ENCODE measurements around the gene KRTAP10-5.

GRCh38 chr21:44547656-44548331 is 32.6 kb downstream of the KRTAP10-5 start:
- no peak for TF ChIP-seq CTCF (IDR thresholded peaks at IDR 0.05)
- no peak for TF ChIP-seq POLR2A (IDR thresholded peaks at IDR 0.05)
- no peak for TF ChIP-seq EP300 (IDR thresholded peaks at IDR 0.05)

All from tibial nerve (tissue), 4 donors.